HUES48 (cell line): ENCODE measurements around the gene ACOXL.

Source experiments
- H3K27ac ChIP-seq: one replicate; pipeline ENCODE4 v1.7.0; 2013; ENCODE audit warnings: low read depth, low read length, inconsistent platforms
- H3K27me3 ChIP-seq: 2 replicates; pipeline ENCODE4 v1.6.1; 2013; ENCODE audit warnings: mild to moderate bottlenecking, low read length; ENCODE audit not compliant: control insufficient read depth, insufficient read depth
- H3K36me3 ChIP-seq: 2 replicates; pipeline ENCODE4 v1.6.1; 2013; ENCODE audit warnings: low read length; ENCODE audit not compliant: control insufficient read depth, insufficient read depth
- H3K4me1 ChIP-seq: 2 replicates; pipeline ENCODE4 v1.6.1; 2013; ENCODE audit warnings: mild to moderate bottlenecking, low read length; ENCODE audit not compliant: control insufficient read depth, insufficient read depth
- H3K4me3 ChIP-seq: 2 replicates; pipeline ENCODE4 v1.5.1; 2013; ENCODE audit warnings: mild to moderate bottlenecking, low read depth, low read length
- H3K9ac ChIP-seq: 2 replicates; pipeline ENCODE4 v1.6.1; 2013; ENCODE audit warnings: mild to moderate bottlenecking, low read depth, low read length, moderate library complexity
- H3K9me3 ChIP-seq: 2 replicates; pipeline ENCODE4 v1.6.1; 2013; ENCODE audit warnings: low read length; ENCODE audit not compliant: control insufficient read depth, insufficient read depth

ACOXL gene

GRCh38 chr2:111140815-111141214, 408.4 kb downstream of the ACOXL start:
- Histone ChIP-seq H3K27me3 (no peaks in the 10 kb centered on the region), H3K4me1 (no peaks in the 10 kb centered on the region; the same call in 1 of the 2 replicates), H3K36me3 (peaks cover 70% of the 10 kb centered on the region), H3K9ac (no peak overlapping the region), H3K9me3 (no peaks in the 10 kb centered on the region), H3K27ac (no peak overlapping the region), H3K4me3 (no peak overlapping the region)

- H3K9me3 ChIP-seq = no peaks in the 10 kb centered on the region
- H3K27ac ChIP-seq = no peak overlapping the region
- H3K27me3 ChIP-seq = no peaks in the 10 kb centered on the region
- no peak overlapping the region for H3K4me3 ChIP-seq
- H3K36me3 ChIP-seq = peaks cover 58% of the 10 kb centered on the region
- H3K4me1 ChIP-seq = peaks cover 5% of the 10 kb centered on the region; the same call in 1 of the 2 replicates
- no peak overlapping the region for H3K9ac ChIP-seq
Measured at GRCh38 chr2:111142101-111142500, 409.7 kb downstream of the ACOXL start.

GRCh38 chr2:111143107-111143842, 410.9 kb downstream of the ACOXL start:
- Histone ChIP-seq H3K9ac (no peak overlapping the region), H3K4me1 (peaks cover 5% of the 10 kb centered on the region; the same call in 1 of the 2 replicates), H3K9me3 (no peaks in the 10 kb centered on the region), H3K27me3 (no peaks in the 10 kb centered on the region), H3K4me3 (no peak overlapping the region), H3K27ac (no peak overlapping the region), H3K36me3 (peaks cover 58% of the 10 kb centered on the region)

GRCh38 chr2:111143843-111144198, 411.4 kb downstream of the ACOXL start:
- no peak overlapping the region for H3K27ac ChIP-seq
- peaks cover 60% of the 10 kb centered on the region for H3K36me3 ChIP-seq
- no peaks in the 10 kb centered on the region for H3K27me3 ChIP-seq

GRCh38 chr2:111145103-111145760, 412.9 kb downstream of the ACOXL start:
- Histone ChIP-seq H3K27me3 (no peaks in the 10 kb centered on the region), H3K9ac (no peak overlapping the region), H3K4me3 (no peak overlapping the region), H3K36me3 (peaks cover 55% of the 10 kb centered on the region), H3K4me1 (peaks cover 5% of the 10 kb centered on the region; the same call in 1 of the 2 replicates), H3K27ac (no peak overlapping the region), H3K9me3 (no peaks in the 10 kb centered on the region)

More at GRCh38 chr2:111143843-111144198, 411.4 kb downstream of the ACOXL start:
- no peak overlapping the region for H3K9ac ChIP-seq
- no peaks in the 10 kb centered on the region for H3K9me3 ChIP-seq
- H3K4me3 ChIP-seq = no peak overlapping the region
- peaks cover 5% of the 10 kb centered on the region; the same call in 1 of the 2 replicates for H3K4me1 ChIP-seq

- peaks cover 54% of the 10 kb centered on the region for H3K36me3 ChIP-seq
Measured at GRCh38 chr2:111145951-111146350, 413.6 kb downstream of the ACOXL start.

GRCh38 chr2:111148225-111148873, 416.0 kb downstream of the ACOXL start:
- Histone ChIP-seq H3K27me3 (no peaks in the 10 kb centered on the region), H3K4me1 (peaks cover 5% of the 10 kb centered on the region; the same call in 1 of the 2 replicates)

More at GRCh38 chr2:111145951-111146350, 413.6 kb downstream of the ACOXL start:
- Histone ChIP-seq H3K4me3 (no peak overlapping the region), H3K9ac (no peak overlapping the region), H3K9me3 (no peaks in the 10 kb centered on the region), H3K4me1 (peaks cover 5% of the 10 kb centered on the region; the same call in 1 of the 2 replicates), H3K27ac (no peak overlapping the region), H3K27me3 (no peaks in the 10 kb centered on the region)

GRCh38 chr2:111148925-111149324, 416.6 kb downstream of the ACOXL start:
- Histone ChIP-seq H3K4me1 (peaks cover 5% of the 10 kb centered on the region; the same call in 1 of the 2 replicates), H3K9ac (no peak overlapping the region), H3K36me3 (peaks cover 56% of the 10 kb centered on the region), H3K27me3 (no peaks in the 10 kb centered on the region), H3K4me3 (no peak overlapping the region), H3K27ac (no peak overlapping the region), H3K9me3 (no peaks in the 10 kb centered on the region)

More at GRCh38 chr2:111148225-111148873, 416.0 kb downstream of the ACOXL start:
- Histone ChIP-seq H3K36me3 (peaks cover 56% of the 10 kb centered on the region), H3K9me3 (no peaks in the 10 kb centered on the region), H3K4me3 (no peak overlapping the region), H3K9ac (no peak overlapping the region), H3K27ac (no peak overlapping the region)

GRCh38 chr2:111149882-111150455, 417.6 kb downstream of the ACOXL start:
- no peak overlapping the region for H3K9ac ChIP-seq
- H3K36me3 ChIP-seq = peaks cover 61% of the 10 kb centered on the region
- H3K4me1 ChIP-seq = peaks cover 5% of the 10 kb centered on the region; the same call in 1 of the 2 replicates
- no peak overlapping the region for H3K27ac ChIP-seq
- H3K4me3 ChIP-seq = no peak overlapping the region
- H3K27me3 ChIP-seq = no peaks in the 10 kb centered on the region
- no peaks in the 10 kb centered on the region for H3K9me3 ChIP-seq

GRCh38 chr2:111154758-111155157, 422.4 kb downstream of the ACOXL start:
- peaks cover 7% of the 10 kb centered on the region; the same call in 1 of the 2 replicates for H3K4me1 ChIP-seq
- no peak overlapping the region for H3K27ac ChIP-seq
- peaks cover 89% of the 10 kb centered on the region for H3K36me3 ChIP-seq

More at GRCh38 chr2:111154758-111155157, 422.4 kb downstream of the ACOXL start:
- H3K9ac ChIP-seq = no peak overlapping the region
- H3K4me3 ChIP-seq = no peak overlapping the region
- H3K27me3 ChIP-seq = no peaks in the 10 kb centered on the region
- H3K9me3 ChIP-seq = no peaks in the 10 kb centered on the region
